ENCODE results near the gene UACA.

Gene UACA

DNA sequence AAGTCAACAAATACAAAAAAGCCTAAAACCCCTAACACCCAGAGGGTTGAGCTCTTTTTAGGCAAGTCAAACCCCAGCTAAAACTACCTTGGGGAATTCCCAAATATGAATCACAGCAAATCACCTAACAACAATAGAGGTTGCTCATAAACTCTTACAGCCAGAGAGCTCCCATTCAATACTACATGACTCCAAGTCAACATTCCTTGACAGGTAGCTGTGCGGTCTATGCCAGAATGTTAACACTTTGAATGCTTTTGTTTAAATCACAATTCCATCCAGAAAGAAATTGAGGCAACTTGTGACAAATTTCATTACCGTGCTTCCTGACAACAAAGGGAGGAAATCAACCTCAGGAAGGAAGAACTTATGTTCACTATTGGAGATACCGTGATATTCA is 7.5 kb upstream of the UACA start:
- DNase-seq (ENCODE audit: low read depth in 1 of 2, low spot score in 1 of 2) = no peak
- Histone ChIP-seq H3K27ac (replicated peaks) (no peak overlapping the region), H3K4me3 (replicated peaks; ENCODE audit: insufficient read depth, low read length) (no peak overlapping the region), H3K27me3 (ENCODE audit: insufficient read depth, poor library complexity, severe bottlenecking) (no peaks in the 10 kb centered on the region)
- TF ChIP-seq POLR2AphosphoS5 (IDR thresholded peaks at IDR 0.05; ENCODE audit: low read depth) (no peak), CTCF (IDR thresholded peaks at IDR 0.05; ENCODE audit: insufficient read depth, low read length) (no peak), REST (IDR thresholded peaks at IDR 0.05; ENCODE audit: insufficient replicate concordance, low read depth) (no peak), GABPA (IDR thresholded peaks at IDR 0.05; ENCODE audit: low read depth) (no peak), SPI1 (IDR thresholded peaks at IDR 0.05; ENCODE audit: borderline replicate concordance, low read depth) (no peak)

- Histone ChIP-seq H3K4me3 (replicated peaks; ENCODE audit: insufficient read depth, low read length) (no peak overlapping the region), H3K27me3 (ENCODE audit: insufficient read depth, poor library complexity, severe bottlenecking) (no peaks in the 10 kb centered on the region), H3K27ac (replicated peaks) (no peak overlapping the region)
- no peak for TF ChIP-seq POLR2AphosphoS5 (IDR thresholded peaks at IDR 0.05; ENCODE audit: low read depth)
- no peak for TF ChIP-seq CTCF (IDR thresholded peaks at IDR 0.05; ENCODE audit: insufficient read depth, low read length)
- no peak for TF ChIP-seq SPI1 (IDR thresholded peaks at IDR 0.05; ENCODE audit: borderline replicate concordance, low read depth)
- TF ChIP-seq REST (IDR thresholded peaks at IDR 0.05; ENCODE audit: insufficient replicate concordance, low read depth) = no peak
- no peak for TF ChIP-seq GABPA (IDR thresholded peaks at IDR 0.05; ENCODE audit: low read depth)
- DNase-seq (ENCODE audit: low read depth in 1 of 2, low spot score in 1 of 2) = no peak
These were observed 5.0 kb upstream of the UACA start for GRCh38 chr15:70768257-70768883.

- TF ChIP-seq SPI1 (IDR thresholded peaks at IDR 0.05; ENCODE audit: borderline replicate concordance, low read depth) (no peak), POLR2AphosphoS5 (IDR thresholded peaks at IDR 0.05; ENCODE audit: low read depth) (no peak), REST (IDR thresholded peaks at IDR 0.05; ENCODE audit: insufficient replicate concordance, low read depth) (no peak), GABPA (IDR thresholded peaks at IDR 0.05; ENCODE audit: low read depth) (no peak), CTCF (IDR thresholded peaks at IDR 0.05; ENCODE audit: insufficient read depth, low read length) (no peak)
- no peak for DNase-seq (ENCODE audit: low read depth in 1 of 2, low spot score in 1 of 2)
These were observed 4.3 kb upstream of the UACA start for GRCh38 chr15:70767667-70768066.

More at GRCh38 chr15:70767667-70768066, 4.3 kb upstream of the UACA start:
- Histone ChIP-seq H3K27ac (replicated peaks) (no peak overlapping the region), H3K4me3 (replicated peaks; ENCODE audit: insufficient read depth, low read length) (no peak overlapping the region), H3K27me3 (ENCODE audit: insufficient read depth, poor library complexity, severe bottlenecking) (no peaks in the 10 kb centered on the region)
